Upper lobe of left lung (tissue), 4 donors: ENCODE measurements around the gene ESPNL.

ENCODE experiments used
- POLR2AphosphoS5 ChIP-seq, 2 donors: sonication (generic); formaldehyde crosslinking; IDR thresholded peaks; one replicate each; pipeline ENCODE4 v1.5.1; 2017; ENCODE audit warnings: antibody characterized with exemption in 2 of 2
- TF ChIP-seq, protein P1 (sequence below), 6 experiments: fragments of 450-650 bp in 4 of 6; fragments of 200-600 bp in 2 of 6; sonication (generic) in 2 of 6; IDR thresholded peaks; one replicate each; pipeline ENCODE4 v1.5.1; 2016 to 2019; ENCODE audit warnings: antibody characterized with exemption in 6 of 6

DNA sequence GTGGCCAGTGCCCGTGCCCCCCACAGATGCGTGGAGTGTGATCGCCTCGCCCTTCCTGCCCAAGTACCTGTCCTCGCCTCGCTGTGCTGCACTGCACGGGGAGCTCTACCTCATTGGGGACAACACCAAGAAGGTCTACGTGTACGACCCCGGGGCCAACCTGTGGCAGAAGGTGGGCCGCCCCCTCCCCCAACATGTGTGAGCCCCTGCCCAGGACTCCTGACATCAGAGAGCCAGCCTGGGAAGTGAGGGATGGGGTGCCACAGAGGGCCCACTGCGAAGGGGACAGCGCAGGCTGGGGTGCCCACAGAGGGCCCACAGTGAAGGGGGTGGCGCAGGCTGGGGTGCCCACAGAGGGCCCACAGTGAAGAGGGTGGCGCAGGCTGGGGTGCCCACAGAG, 48.8 kb downstream of the ESPNL start:
- TF ChIP-seq, protein P1, sequence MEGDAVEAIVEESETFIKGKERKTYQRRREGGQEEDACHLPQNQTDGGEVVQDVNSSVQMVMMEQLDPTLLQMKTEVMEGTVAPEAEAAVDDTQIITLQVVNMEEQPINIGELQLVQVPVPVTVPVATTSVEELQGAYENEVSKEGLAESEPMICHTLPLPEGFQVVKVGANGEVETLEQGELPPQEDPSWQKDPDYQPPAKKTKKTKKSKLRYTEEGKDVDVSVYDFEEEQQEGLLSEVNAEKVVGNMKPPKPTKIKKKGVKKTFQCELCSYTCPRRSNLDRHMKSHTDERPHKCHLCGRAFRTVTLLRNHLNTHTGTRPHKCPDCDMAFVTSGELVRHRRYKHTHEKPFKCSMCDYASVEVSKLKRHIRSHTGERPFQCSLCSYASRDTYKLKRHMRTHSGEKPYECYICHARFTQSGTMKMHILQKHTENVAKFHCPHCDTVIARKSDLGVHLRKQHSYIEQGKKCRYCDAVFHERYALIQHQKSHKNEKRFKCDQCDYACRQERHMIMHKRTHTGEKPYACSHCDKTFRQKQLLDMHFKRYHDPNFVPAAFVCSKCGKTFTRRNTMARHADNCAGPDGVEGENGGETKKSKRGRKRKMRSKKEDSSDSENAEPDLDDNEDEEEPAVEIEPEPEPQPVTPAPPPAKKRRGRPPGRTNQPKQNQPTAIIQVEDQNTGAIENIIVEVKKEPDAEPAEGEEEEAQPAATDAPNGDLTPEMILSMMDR (IDR thresholded peaks at IDR 0.05): no peak
- no peak for TF ChIP-seq POLR2AphosphoS5 (IDR thresholded peaks at IDR 0.05)
